ENCODE data around the gene KCNK3.

DNA sequence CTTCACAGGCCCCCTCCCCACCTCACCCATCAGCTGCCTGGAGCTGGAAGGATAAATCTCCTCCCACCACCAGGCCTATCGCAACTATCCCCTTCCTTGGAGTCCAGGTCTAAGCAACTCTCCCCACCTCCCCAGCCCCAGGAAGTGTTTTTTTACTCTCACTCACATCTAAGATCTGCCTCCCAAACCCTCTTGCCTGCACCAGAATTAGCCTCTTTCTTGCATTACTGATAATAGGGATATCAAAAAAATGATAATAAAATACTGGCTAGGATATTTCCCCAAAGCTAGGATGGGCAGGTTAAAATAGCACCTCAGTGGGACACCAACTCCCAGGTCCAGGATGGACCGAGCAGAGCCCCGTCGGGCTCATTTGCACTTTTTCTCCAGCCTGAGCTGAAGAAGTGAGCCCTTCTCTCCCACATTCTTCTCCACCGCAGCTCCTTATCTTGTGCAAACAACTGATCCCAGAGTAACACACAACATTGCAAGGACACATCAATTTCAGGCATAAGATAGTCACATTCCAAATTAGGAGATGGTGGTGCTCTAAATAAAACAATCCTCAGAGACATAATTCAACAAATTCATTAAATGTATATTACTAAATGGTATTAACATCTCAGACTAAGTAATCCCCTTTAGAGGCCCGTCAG lies 33.7 kb upstream of the KCNK3 start:
- TF ChIP-seq CTCF (conservative IDR thresholded peaks at IDR 0.05; ENCODE audit: low read length) (no peak), EZH2phosphoT487 (IDR thresholded peaks at IDR 0.05; ENCODE audit: borderline replicate concordance, low read depth, low read length) (no peak)
